SH-SY5Y (cell line): ENCODE data around the gene SDK1.

Source experiments
- GATA2 ChIP-seq: IDR thresholded peaks from 2 replicates; pipeline ENCODE4 v1.6.1; 2011; ENCODE audit warnings: mild to moderate bottlenecking, low read depth, low read length
- GATA3 ChIP-seq: IDR thresholded peaks from 2 replicates; pipeline ENCODE4 v1.6.1; 2011; ENCODE audit warnings: low read depth, mild to moderate bottlenecking, low read length, moderate library complexity

The SDK1 gene, protein sequence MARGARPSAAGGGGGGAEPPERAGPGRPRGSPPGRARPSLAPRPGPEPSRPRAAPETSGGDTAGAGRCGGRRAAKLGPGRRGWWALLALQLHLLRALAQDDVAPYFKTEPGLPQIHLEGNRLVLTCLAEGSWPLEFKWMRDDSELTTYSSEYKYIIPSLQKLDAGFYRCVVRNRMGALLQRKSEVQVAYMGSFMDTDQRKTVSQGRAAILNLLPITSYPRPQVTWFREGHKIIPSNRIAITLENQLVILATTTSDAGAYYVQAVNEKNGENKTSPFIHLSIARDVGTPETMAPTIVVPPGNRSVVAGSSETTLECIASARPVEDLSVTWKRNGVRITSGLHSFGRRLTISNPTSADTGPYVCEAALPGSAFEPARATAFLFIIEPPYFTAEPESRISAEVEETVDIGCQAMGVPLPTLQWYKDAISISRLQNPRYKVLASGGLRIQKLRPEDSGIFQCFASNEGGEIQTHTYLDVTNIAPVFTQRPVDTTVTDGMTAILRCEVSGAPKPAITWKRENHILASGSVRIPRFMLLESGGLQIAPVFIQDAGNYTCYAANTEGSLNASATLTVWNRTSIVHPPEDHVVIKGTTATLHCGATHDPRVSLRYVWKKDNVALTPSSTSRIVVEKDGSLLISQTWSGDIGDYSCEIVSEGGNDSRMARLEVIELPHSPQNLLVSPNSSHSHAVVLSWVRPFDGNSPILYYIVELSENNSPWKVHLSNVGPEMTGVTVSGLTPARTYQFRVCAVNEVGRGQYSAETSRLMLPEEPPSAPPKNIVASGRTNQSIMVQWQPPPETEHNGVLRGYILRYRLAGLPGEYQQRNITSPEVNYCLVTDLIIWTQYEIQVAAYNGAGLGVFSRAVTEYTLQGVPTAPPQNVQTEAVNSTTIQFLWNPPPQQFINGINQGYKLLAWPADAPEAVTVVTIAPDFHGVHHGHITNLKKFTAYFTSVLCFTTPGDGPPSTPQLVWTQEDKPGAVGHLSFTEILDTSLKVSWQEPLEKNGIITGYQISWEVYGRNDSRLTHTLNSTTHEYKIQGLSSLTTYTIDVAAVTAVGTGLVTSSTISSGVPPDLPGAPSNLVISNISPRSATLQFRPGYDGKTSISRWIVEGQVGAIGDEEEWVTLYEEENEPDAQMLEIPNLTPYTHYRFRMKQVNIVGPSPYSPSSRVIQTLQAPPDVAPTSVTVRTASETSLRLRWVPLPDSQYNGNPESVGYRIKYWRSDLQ (N-terminal part only)

DNA sequence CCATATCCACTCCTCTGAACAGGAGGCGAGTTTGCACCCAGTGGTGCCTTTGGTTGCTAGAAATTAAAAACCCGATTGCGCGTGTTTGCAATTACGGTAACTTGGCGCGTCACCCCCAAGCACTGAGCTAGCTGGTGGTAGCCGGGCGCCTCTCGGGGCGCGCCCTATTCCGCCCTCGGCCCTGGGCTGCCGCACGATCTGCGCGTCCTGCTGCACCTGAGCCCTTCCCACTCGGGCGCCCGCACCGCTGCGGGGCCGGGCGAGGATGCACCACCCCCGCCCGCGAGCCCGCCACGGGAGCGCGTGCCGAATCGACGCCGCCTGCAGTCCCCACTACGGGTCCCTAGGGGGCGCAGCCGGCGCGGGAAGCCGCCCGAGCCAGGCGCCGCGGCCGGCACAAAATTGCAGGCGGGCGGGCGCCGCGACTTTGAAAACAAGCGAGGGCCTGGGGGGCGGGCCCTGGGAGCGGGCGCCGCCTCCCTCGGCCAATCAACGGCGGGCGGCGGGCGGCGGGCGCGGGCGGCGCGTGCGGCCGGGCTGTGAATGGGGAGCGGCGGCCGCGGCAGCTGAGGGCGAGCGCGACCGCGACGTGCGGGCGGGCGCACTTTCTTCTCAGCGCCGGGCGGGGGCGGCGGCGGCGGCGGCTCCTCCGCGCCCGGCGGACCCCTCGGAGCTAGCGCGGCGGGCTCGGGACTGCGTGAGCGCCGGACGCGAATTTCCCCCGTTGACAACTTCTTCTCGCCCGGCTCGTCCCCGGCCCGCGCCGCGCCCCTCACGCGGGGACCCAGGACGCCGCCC is at the start of gene SDK1:
Gene SDK1 (plus strand): TSS at position 602 of the 798 bp plus-strand sequence. CDS start 335 bp downstream, outside the sequence.
- TF ChIP-seq GATA3 (no peak), GATA2 (no peak)

DNA sequence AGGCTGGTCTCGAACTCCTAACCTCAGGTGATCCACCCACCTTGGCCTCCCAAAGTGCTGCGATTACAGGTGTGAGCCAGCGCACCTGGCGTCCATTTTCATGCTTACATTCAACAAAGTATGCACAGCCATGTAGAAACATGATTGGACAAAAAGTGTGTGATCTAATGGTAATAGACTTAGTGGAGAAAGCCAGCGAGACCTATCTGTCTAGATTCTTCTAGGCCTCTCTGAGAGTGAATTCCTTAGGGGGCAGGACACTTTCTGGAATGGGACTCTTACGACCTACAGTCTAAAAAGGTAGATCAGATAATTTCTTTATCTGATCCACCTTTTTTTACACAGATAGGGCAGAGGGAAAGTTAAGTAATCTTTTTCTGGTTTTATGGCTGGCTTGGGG is 46.3 kb upstream of the SDK1 start:
- no peak for TF ChIP-seq GATA2
- no peak for TF ChIP-seq GATA3

DNA sequence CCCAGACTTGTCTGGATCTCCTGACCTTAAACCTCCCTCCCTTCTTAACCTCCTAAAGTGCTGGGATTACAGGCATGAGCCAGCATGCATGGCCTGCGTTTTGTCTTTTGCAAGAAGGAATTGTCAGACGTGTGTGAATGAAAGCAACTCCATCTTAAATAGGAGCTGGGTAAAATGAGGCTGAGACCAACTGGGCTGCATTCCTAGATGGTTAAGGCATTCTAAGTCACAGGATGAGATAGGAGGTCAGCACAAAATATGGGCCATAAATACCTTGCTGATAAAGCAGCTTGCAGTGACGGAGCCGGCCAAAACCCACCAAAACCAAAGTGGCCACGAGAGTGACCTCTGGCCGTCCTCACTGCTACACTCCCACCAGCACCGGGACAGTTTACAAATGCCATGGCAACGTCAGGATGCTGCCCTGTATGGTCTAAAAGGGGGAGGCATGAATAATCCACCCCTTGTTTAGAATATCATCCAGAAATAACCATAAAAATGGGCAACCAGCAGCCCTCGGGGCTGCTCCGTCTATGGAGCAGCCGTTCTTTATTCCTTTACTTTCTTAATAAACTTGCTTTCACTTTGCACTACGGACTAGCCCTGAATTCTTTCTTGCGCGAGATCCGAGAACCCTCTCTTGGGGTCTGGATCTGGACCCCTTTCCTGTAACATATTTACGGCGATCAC is 41.2 kb upstream of the SDK1 start:
- TF ChIP-seq GATA3 (no peak), GATA2 (no peak)

DNA sequence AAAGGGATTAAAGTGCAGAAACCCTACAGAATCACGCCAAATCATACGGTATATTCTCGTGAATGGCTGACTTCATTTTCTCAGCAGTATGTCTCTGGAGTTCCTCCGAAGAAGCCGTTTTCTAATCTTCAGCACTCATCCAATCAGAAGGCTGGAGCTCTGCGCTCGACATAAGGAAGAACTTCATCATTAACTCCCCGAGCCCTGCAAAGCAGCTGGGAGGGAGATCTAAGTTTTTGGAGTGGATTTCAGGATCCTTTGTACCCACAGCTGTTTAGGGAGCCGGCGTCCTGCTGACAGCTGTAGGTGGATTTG is 40.7 kb upstream of the SDK1 start:
- no peak for TF ChIP-seq GATA2
- TF ChIP-seq GATA3 = no peak

DNA sequence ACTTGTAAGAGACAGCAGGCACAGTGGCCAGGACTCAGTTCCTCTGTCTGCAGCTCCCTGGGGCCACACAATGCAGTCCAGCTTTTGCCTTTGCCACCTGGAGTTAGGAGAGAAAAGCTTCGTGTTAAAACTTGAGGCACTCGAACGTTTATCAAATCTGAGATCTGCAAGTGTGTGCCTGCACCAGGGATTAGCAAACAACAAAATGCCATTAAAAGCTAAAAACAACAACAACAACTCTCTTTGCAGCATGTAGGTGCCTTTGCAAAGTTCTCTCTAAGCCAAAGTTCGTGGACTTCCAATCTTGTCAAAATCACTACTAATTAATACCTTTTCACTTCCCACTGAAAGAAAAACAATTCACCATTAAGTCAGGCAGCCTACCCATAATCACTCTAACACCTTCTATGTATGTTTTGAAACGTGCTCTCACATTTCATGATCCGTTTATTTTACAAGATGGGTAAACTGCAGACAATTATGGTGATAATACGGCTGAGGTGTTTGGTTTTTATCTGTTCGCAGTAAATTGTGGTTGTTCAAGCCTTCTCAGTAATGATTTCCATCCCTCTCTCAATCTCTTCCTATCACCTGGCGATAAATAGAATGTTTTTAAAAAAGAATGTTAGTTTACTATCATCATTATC is 36.2 kb upstream of the SDK1 start:
- TF ChIP-seq GATA2 = peak; percentile 48
- no peak; the same call in 1 of the 2 replicates for TF ChIP-seq GATA3

DNA sequence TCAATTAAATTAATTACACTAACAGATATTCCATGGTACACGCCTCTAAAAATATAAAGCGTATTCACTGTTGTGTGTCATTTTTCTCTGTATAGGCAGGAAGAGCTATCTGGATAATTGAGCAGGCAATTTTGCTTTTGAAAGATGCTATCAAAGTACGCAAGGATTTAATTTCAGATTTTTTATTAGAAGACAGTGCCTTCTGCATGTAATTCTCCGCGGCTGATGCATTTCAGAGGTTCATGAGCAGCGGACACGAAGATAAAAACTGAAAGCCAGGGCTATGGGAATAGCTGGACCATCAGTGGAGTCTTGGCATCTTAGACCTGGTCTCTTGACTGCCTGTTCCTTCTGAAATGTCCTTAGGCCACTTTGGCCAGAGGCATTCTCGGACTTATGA is 35.7 kb upstream of the SDK1 start:
- TF ChIP-seq GATA3 (peak; percentile 50; the same call in 1 of the 2 replicates), GATA2 (peak; percentile 62)

DNA sequence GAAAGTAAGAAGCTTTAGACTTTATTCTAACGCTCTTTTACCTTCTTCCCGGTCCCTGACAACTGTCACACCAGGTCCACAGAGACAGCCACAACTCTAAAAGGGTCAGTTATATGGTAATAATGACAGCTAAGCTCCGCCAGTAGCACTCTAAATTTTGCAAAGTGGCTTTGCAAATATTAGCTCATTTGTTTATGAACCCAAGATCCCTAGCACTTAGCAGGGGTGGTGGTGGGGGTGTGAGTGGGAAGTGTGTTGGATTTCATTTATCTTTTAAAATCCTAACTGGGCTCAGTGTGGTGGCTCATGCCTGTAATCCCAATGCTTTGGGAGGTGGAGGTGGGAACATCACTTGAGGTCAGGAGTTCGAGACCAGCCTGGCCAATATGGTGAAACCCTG is 34.8 kb upstream of the SDK1 start:
- TF ChIP-seq GATA3 = no peak
- TF ChIP-seq GATA2 = no peak

DNA sequence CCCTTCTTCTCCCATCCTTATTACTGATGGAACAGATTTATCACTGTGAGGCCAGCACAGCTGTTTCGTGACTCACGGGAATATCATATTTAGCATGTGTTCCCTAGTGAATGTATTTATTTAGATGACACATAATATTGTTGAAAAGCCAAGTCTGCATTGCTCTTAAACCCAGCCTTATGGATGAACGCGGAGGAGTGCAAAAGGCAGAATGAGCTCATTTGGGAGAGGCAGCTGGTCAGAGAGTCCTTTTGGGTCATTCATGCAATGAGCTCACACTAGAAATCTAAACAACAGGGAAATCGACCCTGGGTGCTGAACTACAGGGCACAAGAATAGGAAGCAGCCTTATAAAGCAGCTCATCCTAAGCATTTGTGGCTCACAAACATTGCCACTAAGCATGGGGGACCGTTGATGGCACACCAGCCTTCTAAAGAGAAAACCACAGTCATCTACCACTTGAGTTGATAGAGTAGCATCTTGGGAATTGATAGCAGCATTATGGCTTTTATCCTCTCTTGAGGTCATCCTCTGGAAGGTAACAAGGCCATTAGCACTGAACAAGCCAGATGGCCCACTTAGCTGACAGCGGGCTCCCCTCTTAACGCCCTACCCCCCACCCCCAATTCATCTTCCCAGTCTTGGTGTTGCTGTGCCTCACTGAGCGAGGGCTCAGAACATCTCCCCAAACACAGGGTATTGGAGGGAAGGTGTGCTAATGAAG is 32.9 kb upstream of the SDK1 start:
- TF ChIP-seq GATA3 (no peak), GATA2 (no peak)

DNA sequence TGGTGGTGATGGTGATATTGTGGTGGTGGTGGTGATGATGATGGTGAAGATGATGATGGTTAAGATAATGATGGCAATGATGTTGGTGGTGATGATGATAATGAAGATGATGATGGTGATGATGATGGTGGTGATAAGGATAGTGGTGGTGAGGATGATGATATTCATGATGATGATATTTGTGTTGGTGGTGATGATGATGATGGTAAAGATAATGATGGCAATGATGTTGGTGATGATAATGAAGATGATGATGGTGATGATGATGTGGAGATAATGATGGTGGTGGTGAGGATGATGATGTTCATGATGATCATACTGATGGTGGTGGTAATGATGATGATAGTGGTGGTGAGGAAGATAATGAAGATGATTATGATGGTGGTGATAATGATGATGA is 30.7 kb upstream of the SDK1 start:
- no peak for TF ChIP-seq GATA3
- no peak for TF ChIP-seq GATA2

DNA sequence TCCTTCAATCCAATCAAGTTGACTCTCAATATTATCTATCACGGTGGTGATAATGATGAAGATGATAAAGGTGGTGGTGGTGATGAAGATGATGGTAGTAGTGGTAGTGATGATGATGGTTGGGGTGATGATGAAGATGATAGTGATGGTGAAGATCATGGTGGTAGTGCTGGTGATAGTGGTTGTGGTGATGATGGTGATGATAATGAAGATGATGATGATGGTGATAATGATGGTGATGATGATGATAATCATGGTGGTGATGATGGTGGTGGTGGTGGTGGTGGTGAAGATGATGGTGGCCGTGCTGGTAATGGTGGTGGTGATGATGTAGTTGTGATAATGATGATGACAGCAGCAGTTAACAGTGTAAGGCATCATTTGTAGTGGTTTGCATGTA is 29.8 kb upstream of the SDK1 start:
- TF ChIP-seq GATA3 = no peak
- TF ChIP-seq GATA2 = no peak

DNA sequence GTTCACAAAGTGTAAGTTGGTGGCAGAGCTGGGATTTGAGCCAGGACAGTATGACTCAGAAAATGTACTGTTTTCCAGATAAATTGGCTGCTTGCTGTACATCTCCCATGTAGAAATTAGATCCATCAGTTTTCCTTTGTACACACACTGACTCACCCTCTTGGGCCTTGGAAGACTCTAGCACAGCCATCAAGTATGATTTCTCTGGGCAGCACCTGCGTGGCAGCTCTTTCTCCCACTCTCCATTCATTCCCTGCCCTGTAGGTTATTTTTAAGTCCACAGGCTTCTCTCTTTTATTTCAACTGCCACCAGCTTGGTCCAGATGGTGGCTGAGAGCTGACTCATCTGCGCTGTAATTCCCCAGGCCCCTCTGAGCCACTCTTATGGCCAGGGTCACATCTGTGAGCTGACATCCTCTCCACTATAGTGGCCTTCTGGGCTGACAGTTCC is 28.3 kb upstream of the SDK1 start:
- TF ChIP-seq GATA2 = no peak

DNA sequence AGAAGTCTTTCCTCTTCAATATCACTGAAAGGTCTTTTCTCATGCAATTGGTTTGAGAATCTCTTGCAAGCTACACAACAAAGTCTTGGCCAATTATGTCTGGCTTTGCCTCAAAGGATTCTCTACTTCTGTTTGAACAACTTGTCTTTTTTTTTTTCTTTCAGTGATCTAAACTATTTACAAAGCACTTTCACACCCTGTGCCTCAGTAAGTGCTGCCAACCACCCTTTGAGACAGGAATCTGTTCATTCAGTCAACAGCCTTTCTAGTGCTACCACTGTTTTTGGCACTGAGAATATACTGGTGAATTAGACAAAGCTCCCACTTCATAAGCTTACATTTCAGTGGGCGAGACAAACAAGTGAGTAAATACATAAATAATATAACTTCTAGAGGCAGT is 26.9 kb upstream of the SDK1 start:
- no peak for TF ChIP-seq GATA3
- no peak for TF ChIP-seq GATA2
